ENCODE results near the gene POLR3E.

GRCh38 chr16:22308824-22309520, 11.8 kb downstream of the POLR3E start:
- TF ChIP-seq CTCF (IDR thresholded peaks at IDR 0.05 in 2 of 3, conservative IDR thresholded peaks at IDR 0.05 in 1 of 3; ENCODE audit: borderline replicate concordance in 1 of 3, insufficient read depth in 1 of 3, low read depth in 2 of 3, low read length in 2 of 3), result no peak
- TF ChIP-seq POLR2AphosphoS5 (IDR thresholded peaks at IDR 0.05; ENCODE audit: low read depth, low read length), result no peak
- TF ChIP-seq SIN3A (IDR thresholded peaks at IDR 0.05; ENCODE audit: low read depth), result no peak
- no peak for TF ChIP-seq ZBTB33 (IDR thresholded peaks at IDR 0.05; ENCODE audit: extremely low read depth, insufficient replicate concordance, low read length)
- no peak for TF ChIP-seq ZFX (IDR thresholded peaks at IDR 0.05)
- no peak for TF ChIP-seq RAD21 (IDR thresholded peaks at IDR 0.05; ENCODE audit: low read depth)
- no peak for TF ChIP-seq EZH2 (IDR thresholded peaks at IDR 0.05)
